SK-N-SH treated with all-trans-retinoic acid at 6 μM for 48 hours (cell line): ENCODE measurements around the gene LPXN.

ENCODE experiments used
- BACH2 ChIP-seq: fragments of 250-450 bp; sonication (Bioruptor Pico); IDR thresholded peaks from 2 replicates; pipeline ENCODE4 v1.9.0; 2021; ENCODE audit warnings: mild to moderate bottlenecking, borderline replicate concordance
- CSRNP3 ChIP-seq: fragments of 250-450 bp; sonication (Bioruptor Pico); IDR thresholded peaks from 2 replicates; pipeline ENCODE4 v1.5.1; 2021; ENCODE audit warnings: mild to moderate bottlenecking, moderate library complexity
- GLIS3 ChIP-seq: fragments of 250-450 bp; sonication (Bioruptor Pico); IDR thresholded peaks from 2 replicates; pipeline ENCODE4 v1.5.0; 2020; ENCODE audit warnings: mild to moderate bottlenecking, moderate library complexity
- OSR1 ChIP-seq: fragments of 250-450 bp; sonication (Bioruptor Pico); IDR thresholded peaks from 2 replicates; pipeline ENCODE4 v1.8.0; 2022; ENCODE audit warnings: moderate library complexity, mild to moderate bottlenecking, inconsistent platforms
- RARB ChIP-seq: fragments of 250-450 bp; sonication (Bioruptor Pico); IDR thresholded peaks from 2 replicates; pipeline ENCODE4 v1.8.0; 2021; ENCODE audit warnings: mild to moderate bottlenecking, moderate library complexity

GRCh38 chr11:58564231-58564630 is 11.4 kb downstream of the LPXN start:
- TF ChIP-seq BACH2 (CRISPR knock-in tag) (no peak), CSRNP3 (CRISPR knock-in tag) (no peak), OSR1 (no peak), GLIS3 (CRISPR knock-in tag) (no peak), RARB (CRISPR knock-in tag) (no peak)
